HepG2 (cell line): ENCODE measurements around the gene SPINK4. TPM values are rescaled to one million over a fixed set of nuclear protein-coding genes. Genes with fewer than 3 reads are reported as not detected.
A peak's percentile ranks its signal among the peaks of the same experiment; 100 is the strongest.

Experiments used
- ATAC-seq: fragments of 200-7000 bp; cut with Tn5 transposase; 3 replicates; pipeline ENCODE4 v1.9.1; 2020; ENCODE audit warnings: mild to moderate bottlenecking, moderate library complexity
- BruUV-seq: library from RNA; stranded (reverse); fragments of 400-500 nt; replicated peaks from 2 replicates; lab custom pipeline; 2021; lab: Mats Ljungman, UMichigan
- CTCF ChIA-PET: fragments of 300-600 bp; formaldehyde crosslinking; extraction: SDS; loops from one replicate; lab custom pipeline; 2021; ENCODE audit warnings: low total read pairs, inconsistent platforms, low intra/inter-chr PET ratio; lab: Yijun Ruan, JAX
- POLR2A ChIA-PET: fragments of 350-600 bp; sonication (Branson Sonifier 250); formaldehyde crosslinking; loops from one replicate; lab custom pipeline; 2020; ENCODE audit warnings: antibody characterized with exemption, inconsistent platforms; lab: Yijun Ruan, JAX
- DNase-seq: peaks from one replicate; pipeline ENCODE4 v3.0.0-alpha.2; 2015; ENCODE audit warnings: low spot score
- FAIRE-seq: peaks from 3 replicates; lab custom pipeline; 2011; peaks lifted over from hg19 to GRCh38; lab: Jason Lieb, UNC
- H2AFZ ChIP-seq: one replicate; pipeline ENCODE4 v1.6.1; 2011; ENCODE audit warnings: low read length, inconsistent platforms
- H3K27ac ChIP-seq: fragments of 300-600 bp; 3 replicates; pipeline ENCODE4 v1.8.0; 2011; ENCODE audit warnings: mixed run types, mild to moderate bottlenecking, mixed read lengths, low read length, inconsistent platforms; ENCODE audit not compliant: insufficient read depth; ENCODE audit errors: extremely low read length
- H3K27me3 ChIP-seq, 2 experiments: fragments of 200-600 bp in 1 of 2; 2 replicates in 1 of 2; 3 replicates in 1 of 2; pipeline versions ENCODE4 v1.6.0 to v1.8.0; 2011; ENCODE audit warnings: low read length in 2 of 2, mild to moderate bottlenecking in 2 of 2, moderate library complexity in 2 of 2, inconsistent platforms in 1 of 2; ENCODE audit not compliant: insufficient read depth in 2 of 2, control insufficient read depth in 1 of 2
- H3K36me3 ChIP-seq, 2 experiments: fragments of 200-600 bp in 1 of 2; replicated peaks in 1 of 2; 2 replicates in 1 of 2; 3 replicates in 1 of 2; pipeline versions ENCODE4 v1.5.1 to v1.8.0; 2011; ENCODE audit warnings: low read length in 2 of 2, inconsistent platforms in 1 of 2; ENCODE audit not compliant: insufficient read depth in 2 of 2, control insufficient read depth in 1 of 2
- H3K4me1 ChIP-seq: 2 replicates; pipeline ENCODE4 v1.5.1; 2012; ENCODE audit warnings: low read length, inconsistent platforms; ENCODE audit not compliant: insufficient read depth
- H3K4me2 ChIP-seq: 2 replicates; pipeline ENCODE4 v1.6.0; 2011; ENCODE audit warnings: low read depth, low read length, inconsistent platforms
- H3K4me3 ChIP-seq, 3 experiments: fragments of 200-600 bp in 1 of 3; sonication (generic), shearing (Covaris generic) in 1 of 3; replicated peaks in 1 of 3; 2 replicates each; pipeline ENCODE4 v1.5.1; 2011 to 2016; ENCODE audit warnings: low read length in 3 of 3, inconsistent platforms in 2 of 3, low read depth in 2 of 3, mild to moderate bottlenecking in 2 of 3, control low read depth in 1 of 3, mixed read lengths in 1 of 3; ENCODE audit not compliant: insufficient read depth in 1 of 3
- H3K79me2 ChIP-seq: one replicate; pipeline ENCODE4 v1.6.1; 2011; ENCODE audit warnings: low read length, inconsistent platforms; ENCODE audit not compliant: insufficient read depth
- H3K9ac ChIP-seq: 2 replicates; pipeline ENCODE4 v1.6.0; 2011; ENCODE audit warnings: mild to moderate bottlenecking, low read depth, low read length, inconsistent platforms; ENCODE audit not compliant: insufficient read depth
- H3K9me3 ChIP-seq: 2 replicates; pipeline ENCODE4 v1.5.1; 2012; ENCODE audit warnings: mild to moderate bottlenecking, low read length
- H4K20me1 ChIP-seq: 2 replicates; pipeline ENCODE4 v1.6.0; 2011; ENCODE audit warnings: inconsistent platforms, mild to moderate bottlenecking, low read length, moderate library complexity; ENCODE audit not compliant: insufficient read depth
- NR2C2 ChIP-seq: sonication (generic); formaldehyde crosslinking; IDR thresholded peaks from 2 replicates; pipeline ENCODE4 v1.4.0; 2020; ENCODE audit warnings: missing genetic modification reagents, mild to moderate bottlenecking, moderate library complexity, borderline replicate concordance
- RBM22 ChIP-seq: fragments of 200-400 bp; formaldehyde crosslinking; optimal IDR thresholded peaks from 2 replicates; pipeline ENCODE3; 2017; ENCODE audit warnings: mild to moderate bottlenecking, low read length, moderate library complexity
- ZNF281 ChIP-seq: sonication (generic); formaldehyde crosslinking; IDR thresholded peaks from 2 replicates; pipeline ENCODE4 v1.4.0; 2020; ENCODE audit warnings: missing genetic modification reagents, borderline replicate concordance
- whole genome bisulfite sequencing: methylation state at CpG from one replicate; pipeline ENCODE4 v1.1.6; 2017; ENCODE audit warnings: low lambda C conversion rate; 5-methylcytosine and 5-hydroxymethylcytosine counted together
- in situ Hi-C: cut with HindIII; loops from 2 replicates; pipeline ENCODE4 v1.10.0; 2017; ENCODE audit warnings: low pct_unique_long_range_greater_than_20kb; ENCODE audit not compliant: extremely low pct_ligation_motif_present
- intact Hi-C: fragments of 100-400 bp; cut with micrococcal nuclease; formaldehyde crosslinking; loops from one replicate; pipeline ENCODE4 v1.10.0; 2022; ENCODE audit not compliant: unreplicated experiment
- polyA plus RNA-seq, 8 experiments: library from polyadenylated mRNA; depleted of rRNA in 3 of 8; stranded (reverse) in 7 of 8; unstranded in 1 of 8; fragments of >200 nt; fragmentation: Illumina TruSeq in 4 of 8; extraction: Trizol in 4 of 8; gene quantifications; 2 replicates each; pipeline versions ENCODE4 v1.2.1 to v1.2.3, GENCODE V29; 2011 to 2016; ENCODE audit warnings: low read depth in 4 of 8, missing spikeins in 1 of 8, mixed read lengths in 1 of 8; ENCODE audit not compliant: insufficient read depth in 1 of 8
- total RNA-seq, 5 experiments: library from RNA; depleted of rRNA; stranded (reverse); fragments of >200 nt; fragmentation: Illumina TruSeq; extraction: Trizol; gene quantifications; 2 replicates each; pipeline ENCODE4 v1.2.3, GENCODE V29; 2016; ENCODE audit warnings: low read depth in 1 of 5

SPINK4 gene
- total and polyA plus RNA-seq, 2 of the 13 experiments (the other 11 are each of a cell fraction or from before 2014, with no cell fraction given): 0.53 to 3.4 TPM

DNA sequence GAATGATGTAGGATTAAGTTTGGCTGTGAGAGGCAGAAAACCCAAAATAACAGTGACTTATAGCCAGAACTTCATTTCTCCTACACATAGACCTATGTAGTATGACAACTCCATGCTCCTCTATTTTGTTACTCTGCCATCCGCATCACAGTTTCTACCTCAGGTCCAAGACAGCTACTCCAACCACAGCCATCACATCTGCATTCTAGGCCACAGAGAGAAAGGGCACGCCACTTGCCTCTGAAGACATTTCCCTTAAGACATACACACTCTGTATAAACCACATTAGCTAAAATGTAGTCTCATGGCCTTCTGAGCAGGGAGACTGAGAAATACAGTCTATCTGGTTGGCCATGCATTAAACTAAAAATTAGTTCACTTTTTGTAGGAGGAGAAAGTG, 10.0 kb downstream of the SPINK4 start:
- H2AFZ ChIP-seq: no peak overlapping the region
- WGBS: 94% methylated on average over 2 of the region's 2 CpGs
- no peak overlapping the region for H3K27ac ChIP-seq
- no peak for DNase-seq
- H3K4me2 ChIP-seq: no peak overlapping the region
- no peaks in the 10 kb centered on the region for H3K4me1 ChIP-seq
- TF ChIP-seq ZNF281 (CRISPR knock-in tag) (no peak), RBM22 (peak; percentile 3)
- TF ChIP-seq, all 625 proteins: peak for 1
- Histone ChIP-seq H3K27me3 (no peaks in the 10 kb centered on the region), H3K36me3 (peaks cover 5 to 26% of the 10 kb centered on the region in 2 experiments; a peak in 4 of 5 replicates), H4K20me1 (no peaks in the 10 kb centered on the region), H3K9ac (no peak overlapping the region), H3K79me2 (no peaks in the 10 kb centered on the region), H3K4me3 (no peak overlapping the region), H3K9me3 (no peaks in the 10 kb centered on the region)
- ChIA-PET CTCF (no interaction called here), POLR2A (no interaction called here)
- in situ Hi-C loops (no loop called here), intact Hi-C loops (no loop called here)
- BruUV-seq: no TSS peak
- ATAC-seq (no peak), FAIRE-seq (no peak)

- Histone ChIP-seq H3K27ac (no peak overlapping the region), H3K27me3 (no peaks in the 10 kb centered on the region), H3K9me3 (no peaks in the 10 kb centered on the region), H3K4me3 (no peak overlapping the region), H3K79me2 (no peaks in the 10 kb centered on the region), H4K20me1 (no peaks in the 10 kb centered on the region), H3K4me2 (no peak overlapping the region), H3K36me3 (peaks cover 11 to 32% of the 10 kb centered on the region in 2 experiments), H3K9ac (no peak overlapping the region), H3K4me1 (no peaks in the 10 kb centered on the region), H2AFZ (no peak overlapping the region)
- ATAC-seq (no peak), FAIRE-seq (no peak), DNase-seq (no peak)
- intact Hi-C loops: no loop called here
- in situ Hi-C loops: no loop called here
- ChIA-PET CTCF (no interaction called here), POLR2A (no interaction called here)
- 93% methylated on average over 1 of the region's 1 CpG for WGBS
- TF ChIP-seq RBM22 (peak; percentile 45), NR2C2 (CRISPR knock-in tag) (no peak)
- BruUV-seq: no TSS peak
Measured at GRCh38 chr9:33250458-33250995, 10.6 kb downstream of the SPINK4 start.
